ENCODE results near the gene REV1. TPM values are rescaled to one million over a fixed set of nuclear protein-coding genes. Genes with fewer than 3 reads are reported as not detected.
A peak's percentile ranks its signal among the peaks of the same experiment; 100 is the strongest.

Gene REV1
- total and polyA plus RNA-seq, 2 of the 8 experiments (the other 6 are each of a cell fraction or from before 2014, with no cell fraction given) = 16.6 to 34.3 TPM

DNA sequence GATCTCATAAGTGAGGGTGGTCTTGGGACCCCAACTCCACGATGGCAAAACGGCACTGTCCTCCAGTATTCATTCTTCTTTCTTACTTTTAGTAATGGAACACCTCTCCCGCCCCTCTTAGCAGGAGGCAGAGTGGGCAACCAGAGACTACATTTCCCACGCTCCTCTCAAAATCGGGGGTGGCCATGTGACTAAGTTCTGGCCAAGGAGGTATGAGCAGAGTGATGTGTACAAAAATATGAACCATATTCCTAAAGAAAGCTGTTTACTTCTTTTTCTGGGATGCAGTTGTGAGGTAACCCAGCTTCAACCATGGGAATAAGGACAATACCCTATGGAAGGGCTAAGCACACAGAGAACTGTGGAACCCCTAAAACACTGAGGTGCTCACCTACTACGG is 12.8 kb downstream of the REV1 start:
- H2BK12ac ChIP-seq (ENCODE audit: low read depth, low read length) = no peak overlapping the region
- ChIA-PET POLR2A (ENCODE audit: partially characterized antibody) (no interaction called here), CTCF (ENCODE audit: partially characterized antibody) (no interaction called here)
- H3K18ac ChIP-seq (ENCODE audit: extremely low read depth, low read length) = no peak overlapping the region
- H3K9me3 ChIP-seq (ENCODE audit: insufficient read depth in 2 of 2, low read depth in 1 of 2, low read length in 1 of 2) = no peaks in the 10 kb centered on the region
- peaks cover 0 to 13% (median 10%) of the 10 kb centered on the region in 4 experiments; a peak in 4 of 7 replicates for H3K4me1 ChIP-seq (replicated peaks in 1 of 4; ENCODE audit: control insufficient read depth in 3 of 4, insufficient read depth in 4 of 4, low read length in 3 of 4)
- H2BK120ac ChIP-seq (replicated peaks; ENCODE audit: low read depth, low read length) = no peak overlapping the region
- FAIRE-seq = no peak
- no peak overlapping the region for H3K23ac ChIP-seq (ENCODE audit: insufficient read length)
- H3K14ac ChIP-seq (ENCODE audit: insufficient read length) = no peak overlapping the region
- no peak overlapping the region for H3K4me3 ChIP-seq (ENCODE audit: extremely low read depth in 1 of 4, insufficient read depth in 2 of 4, low read depth in 3 of 4, low read length in 4 of 4)
- peaks cover 5 to 8% of the 10 kb centered on the region in 2 experiments for H4K20me1 ChIP-seq (replicated peaks in 1 of 2; ENCODE audit: control insufficient read depth in 1 of 2, insufficient read depth in 2 of 2, low read length in 2 of 2)
- peaks cover 14 to 98% of the 10 kb centered on the region in 2 experiments for H3K79me2 ChIP-seq (ENCODE audit: control insufficient read depth in 1 of 2, insufficient read depth in 2 of 2, low read length in 2 of 2)
- no peak overlapping the region for H3K4me2 ChIP-seq (ENCODE audit: insufficient read depth in 1 of 2, low read depth in 2 of 2, low read length in 2 of 2)
- H3K4ac ChIP-seq (replicated peaks; ENCODE audit: insufficient read length, low read depth, low read length) = no peak overlapping the region
- H3K9ac ChIP-seq (replicated peaks in 1 of 4; ENCODE audit: extremely low read depth in 1 of 4, low read depth in 3 of 4, low read length in 3 of 4) = no peak overlapping the region
- no peaks in the 10 kb centered on the region for H3K36me3 ChIP-seq (ENCODE audit: control insufficient read depth in 2 of 4, insufficient read depth in 4 of 4, low read length in 3 of 4)
- H3K56ac ChIP-seq (replicated peaks; ENCODE audit: insufficient read length, low read depth, low read length) = no peak overlapping the region
- H3K23me2 ChIP-seq (ENCODE audit: low read depth, low read length) = no peaks in the 10 kb centered on the region
- no peak overlapping the region for H4K5ac ChIP-seq (ENCODE audit: insufficient read length, low read depth, low read length)
- H2AK5ac ChIP-seq (ENCODE audit: low read depth, low read length) = no peak overlapping the region
- H2BK20ac ChIP-seq (ENCODE audit: low read length) = no peak overlapping the region
- no peak overlapping the region for H2AFZ ChIP-seq (ENCODE audit: low read length)
- no peak overlapping the region for H2BK15ac ChIP-seq (ENCODE audit: low read length)
- DNase-seq (ENCODE audit: low read depth in 1 of 2, low spot score in 2 of 2) = no peak
- 90% methylated on average over 6 of the region's 6 CpGs; no CpG with 5 or more reads in 1 of the 2 experiments for WGBS, 2 experiments (ENCODE audit: extremely low coverage in 1 of 2, insufficient coverage in 1 of 2, insufficient read length in 1 of 2, insufficient replicate concordance in 2 of 2, low coverage in 1 of 2, low lambda C conversion rate in 2 of 2, missing lambda C conversion rate in 1 of 2)
- H3K27me3 ChIP-seq (replicated peaks in 1 of 4; ENCODE audit: control insufficient read depth in 3 of 4, extremely low read depth in 1 of 4, insufficient read depth in 3 of 4, low read length in 3 of 4) = no peaks in the 10 kb centered on the region
- no peak overlapping the region for H4K8ac ChIP-seq (ENCODE audit: extremely low read depth, insufficient read depth, low read length)
- H3K27ac ChIP-seq (ENCODE audit: low read depth, low read length) = no peak overlapping the region
- no peaks in the 10 kb centered on the region; the same call in 1 of the 2 replicates for H3K79me1 ChIP-seq (ENCODE audit: low read depth, low read length)
- H2BK5ac ChIP-seq (ENCODE audit: low read depth, low read length) = no peak overlapping the region
- H4K91ac ChIP-seq (replicated peaks; ENCODE audit: insufficient read length, low read length) = no peak overlapping the region
- TF ChIP-seq USF2 (IDR thresholded peaks at IDR 0.05; ENCODE audit: low read length) (peak; percentile 12; the same call in 1 of the 2 replicates), TCF12 (IDR thresholded peaks at IDR 0.05; ENCODE audit: low read depth, low read length) (no peak), HDAC6 (IDR thresholded peaks at IDR 0.05; ENCODE audit: low read depth, low read length) (no peak)

All from H1 (cell line).